ENCODE measurements around the gene SSBP2.

DNA sequence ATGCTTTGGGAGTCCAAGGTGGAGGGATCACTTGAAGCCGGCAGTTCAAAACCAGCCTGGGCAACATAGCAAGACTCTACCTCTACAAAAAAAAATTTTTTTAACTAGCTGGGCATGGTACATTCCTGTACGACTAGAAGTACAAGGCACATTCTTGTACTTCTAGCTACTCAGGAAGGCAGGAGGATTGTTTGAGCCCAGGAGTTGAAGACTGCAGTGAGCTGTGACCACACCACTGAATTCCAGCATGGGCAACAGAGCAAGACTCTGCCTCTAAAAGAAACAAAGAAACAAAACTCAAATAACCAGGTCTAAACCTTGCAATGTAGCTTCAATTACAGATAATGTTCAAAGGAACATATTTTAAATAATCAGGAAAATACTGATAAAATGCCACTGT is 56.2 kb downstream of the SSBP2 start:
- TF ChIP-seq, protein P1, sequence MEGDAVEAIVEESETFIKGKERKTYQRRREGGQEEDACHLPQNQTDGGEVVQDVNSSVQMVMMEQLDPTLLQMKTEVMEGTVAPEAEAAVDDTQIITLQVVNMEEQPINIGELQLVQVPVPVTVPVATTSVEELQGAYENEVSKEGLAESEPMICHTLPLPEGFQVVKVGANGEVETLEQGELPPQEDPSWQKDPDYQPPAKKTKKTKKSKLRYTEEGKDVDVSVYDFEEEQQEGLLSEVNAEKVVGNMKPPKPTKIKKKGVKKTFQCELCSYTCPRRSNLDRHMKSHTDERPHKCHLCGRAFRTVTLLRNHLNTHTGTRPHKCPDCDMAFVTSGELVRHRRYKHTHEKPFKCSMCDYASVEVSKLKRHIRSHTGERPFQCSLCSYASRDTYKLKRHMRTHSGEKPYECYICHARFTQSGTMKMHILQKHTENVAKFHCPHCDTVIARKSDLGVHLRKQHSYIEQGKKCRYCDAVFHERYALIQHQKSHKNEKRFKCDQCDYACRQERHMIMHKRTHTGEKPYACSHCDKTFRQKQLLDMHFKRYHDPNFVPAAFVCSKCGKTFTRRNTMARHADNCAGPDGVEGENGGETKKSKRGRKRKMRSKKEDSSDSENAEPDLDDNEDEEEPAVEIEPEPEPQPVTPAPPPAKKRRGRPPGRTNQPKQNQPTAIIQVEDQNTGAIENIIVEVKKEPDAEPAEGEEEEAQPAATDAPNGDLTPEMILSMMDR (IDR thresholded peaks at IDR 0.05; ENCODE audit: low read depth, low read length), result no peak
- no peak for TF ChIP-seq POLR2A (IDR thresholded peaks at IDR 0.05; ENCODE audit: extremely low read depth, insufficient read length)
- TF ChIP-seq, protein P2, sequence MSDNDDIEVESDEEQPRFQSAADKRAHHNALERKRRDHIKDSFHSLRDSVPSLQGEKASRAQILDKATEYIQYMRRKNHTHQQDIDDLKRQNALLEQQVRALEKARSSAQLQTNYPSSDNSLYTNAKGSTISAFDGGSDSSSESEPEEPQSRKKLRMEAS (IDR thresholded peaks at IDR 0.05; ENCODE audit: low read depth, low read length), result no peak
- no peak for TF ChIP-seq MYC (IDR thresholded peaks at IDR 0.05; ENCODE audit: low read depth, low read length)
